ENCODE results near the gene MTRFR.

MTRFR gene

DNA sequence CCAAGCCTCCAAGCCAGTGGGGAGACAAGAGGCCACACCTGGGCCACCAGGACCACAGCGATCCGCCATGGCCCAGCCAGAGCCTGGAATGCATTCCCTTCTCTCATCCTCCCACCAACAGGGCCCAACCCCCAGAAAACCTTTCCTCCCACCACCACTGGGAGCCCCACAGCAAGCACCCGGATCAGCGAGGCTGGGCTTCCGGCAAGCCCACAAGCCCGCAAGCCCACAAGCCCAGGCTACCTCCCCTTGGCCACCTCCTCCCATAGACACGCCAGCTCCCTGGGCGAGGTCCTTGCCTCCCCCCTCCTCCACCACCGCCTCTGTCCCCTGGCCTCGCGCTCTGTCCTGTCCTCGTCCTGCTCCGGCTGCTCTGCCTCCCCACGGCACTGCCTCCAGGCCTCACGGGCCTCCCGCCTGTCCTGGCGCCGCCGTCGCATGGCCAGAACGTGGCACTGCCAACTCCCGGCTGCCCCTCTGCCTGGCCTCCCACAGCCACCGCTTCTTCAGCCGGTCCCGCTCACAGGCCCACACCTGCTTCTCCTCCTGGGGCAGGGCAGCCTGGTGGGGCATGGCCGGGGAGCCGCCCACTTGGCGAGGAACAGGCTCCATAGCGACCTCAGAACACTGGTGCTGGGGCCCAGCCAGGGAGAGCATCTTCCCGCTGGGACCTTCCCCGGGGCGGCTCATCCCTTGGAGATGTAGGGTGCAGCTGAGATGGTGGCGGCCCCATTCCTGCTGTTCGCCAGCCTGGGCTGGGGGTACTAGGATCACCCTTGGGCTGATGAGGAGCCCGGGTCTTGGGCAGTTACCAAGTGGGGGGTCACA, 32.8 kb downstream of the MTRFR start:
- Histone ChIP-seq H3K36me3 (ENCODE audit: control insufficient read depth, insufficient read depth, low read length, severe bottlenecking) (peaks cover 35% of the 10 kb centered on the region), H3K4me3 (ENCODE audit: low read length) (no peak overlapping the region), H3K9me3 (ENCODE audit: control insufficient read depth, low read length) (no peaks in the 10 kb centered on the region), H3K4me1 (ENCODE audit: control insufficient read depth, insufficient read depth, low read length) (peaks cover 11% of the 10 kb centered on the region), H3K27me3 (replicated peaks; ENCODE audit: control insufficient read depth, insufficient read depth, low read length) (no peaks in the 10 kb centered on the region), H3K9ac (ENCODE audit: low read length) (no peak overlapping the region)
- no peak for DNase-seq (ENCODE audit: low read depth)

DNA sequence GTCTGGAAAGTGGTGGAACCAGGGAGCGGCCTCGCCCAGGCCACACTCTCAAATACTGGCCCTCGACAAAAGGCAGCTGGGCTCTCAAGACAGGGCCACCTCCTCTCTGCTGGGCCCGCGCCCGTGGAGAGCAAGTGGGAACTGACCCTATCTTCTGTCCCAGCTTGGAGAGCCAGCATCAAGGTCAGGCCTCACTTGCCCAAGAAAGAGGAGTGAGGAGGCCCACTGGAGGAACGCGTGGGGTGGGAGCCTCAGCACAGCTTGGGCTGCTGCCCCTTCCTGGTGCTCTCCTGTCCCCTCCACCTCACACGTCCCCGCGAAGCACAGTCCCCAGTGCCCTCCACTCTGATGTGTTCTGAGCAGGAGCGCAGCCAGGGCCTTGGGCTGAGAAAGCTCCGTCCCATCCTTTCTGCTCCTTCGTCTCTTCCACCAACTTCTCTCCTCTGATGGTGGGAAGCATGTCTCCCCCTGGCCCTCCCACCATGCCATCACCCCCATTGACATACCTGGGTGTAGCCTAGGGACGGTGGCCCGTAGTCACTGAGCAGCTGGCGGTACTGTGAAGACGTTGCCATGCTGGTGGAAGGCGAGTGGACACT, 33.5 kb downstream of the MTRFR start:
- H3K27me3 ChIP-seq (replicated peaks; ENCODE audit: control insufficient read depth, insufficient read depth, low read length): no peaks in the 10 kb centered on the region
- no peaks in the 10 kb centered on the region for H3K9me3 ChIP-seq (ENCODE audit: control insufficient read depth, low read length)
- H3K4me3 ChIP-seq (ENCODE audit: low read length): no peak overlapping the region
- peaks cover 11% of the 10 kb centered on the region for H3K4me1 ChIP-seq (ENCODE audit: control insufficient read depth, insufficient read depth, low read length)
- H3K36me3 ChIP-seq (ENCODE audit: control insufficient read depth, insufficient read depth, low read length, severe bottlenecking): peaks cover 28% of the 10 kb centered on the region
- no peak overlapping the region for H3K9ac ChIP-seq (ENCODE audit: low read length)
- no peak for DNase-seq (ENCODE audit: low read depth)

GRCh38 chr12:123267335-123267920, 34.2 kb downstream of the MTRFR start:
- peak; percentile 13 for DNase-seq (ENCODE audit: low read depth)
- H3K9ac ChIP-seq (ENCODE audit: low read length): no peak overlapping the region
- H3K9me3 ChIP-seq (ENCODE audit: control insufficient read depth, low read length): no peaks in the 10 kb centered on the region
- H3K4me1 ChIP-seq (ENCODE audit: control insufficient read depth, insufficient read depth, low read length): peaks cover 15% of the 10 kb centered on the region
- no peak overlapping the region for H3K4me3 ChIP-seq (ENCODE audit: low read length)
- H3K36me3 ChIP-seq (ENCODE audit: control insufficient read depth, insufficient read depth, low read length, severe bottlenecking): peaks cover 22% of the 10 kb centered on the region
- no peaks in the 10 kb centered on the region for H3K27me3 ChIP-seq (replicated peaks; ENCODE audit: control insufficient read depth, insufficient read depth, low read length)

DNA sequence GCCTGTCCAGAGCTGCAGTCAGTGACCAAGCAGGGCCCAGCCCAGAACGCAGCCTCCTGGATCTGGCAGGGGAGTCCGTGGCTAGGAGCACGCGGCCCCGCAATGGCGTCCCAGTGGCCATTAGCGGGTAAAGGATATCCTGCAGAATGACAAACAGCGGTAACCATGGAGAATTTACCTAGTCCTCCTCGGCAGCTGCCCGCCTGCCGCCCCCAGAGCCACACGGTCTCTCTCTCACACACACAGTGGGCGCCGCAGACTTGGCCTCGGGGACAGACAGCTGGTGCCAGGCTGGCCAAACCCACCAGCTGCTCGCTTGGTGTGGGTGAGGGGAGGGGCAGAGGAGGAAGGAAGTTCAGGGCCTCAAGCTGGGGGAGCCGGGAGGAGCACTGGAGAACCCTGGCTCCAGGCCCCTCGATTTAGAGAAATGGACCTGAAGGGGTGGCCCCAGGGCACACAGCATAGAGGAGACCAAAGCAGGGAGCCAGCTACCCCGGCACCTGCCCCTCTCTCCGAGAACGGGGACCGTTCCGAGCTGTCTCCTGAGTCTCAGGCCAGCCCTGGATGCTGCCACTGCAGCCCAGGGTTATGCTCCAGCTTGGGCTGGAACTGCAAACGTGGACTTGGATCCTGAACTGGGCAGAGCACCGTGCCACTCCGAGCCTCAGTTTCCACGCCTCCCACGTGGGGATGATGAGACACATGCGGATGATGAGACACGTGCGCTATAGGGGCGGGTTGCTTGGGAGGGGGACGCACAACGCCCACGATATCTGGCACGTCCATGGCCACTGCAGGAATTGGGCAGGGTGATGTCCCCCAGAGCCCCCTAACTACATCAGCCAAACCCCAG, 35.0 kb downstream of the MTRFR start:
- DNase-seq (ENCODE audit: low read depth): peak; percentile 34

DNA sequence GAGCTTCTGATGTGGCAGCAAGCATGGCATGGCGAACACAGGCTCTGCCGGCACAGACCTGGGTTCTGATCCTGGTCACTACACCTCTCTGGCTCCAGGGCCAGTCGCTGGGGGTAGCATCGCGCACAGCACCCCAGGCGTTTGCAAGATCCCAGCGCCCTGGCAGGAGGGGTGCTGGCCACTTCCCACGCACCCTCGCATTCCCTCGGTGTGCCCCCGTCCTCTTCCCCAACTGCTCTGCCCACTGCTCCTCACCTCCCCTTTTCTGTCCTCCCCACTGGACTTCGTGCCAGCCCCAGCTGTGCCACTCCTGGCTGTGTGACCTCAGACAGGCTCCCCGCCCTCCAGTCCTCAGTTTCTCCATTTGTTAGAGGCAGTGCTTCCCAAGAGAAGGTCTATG, 35.6 kb downstream of the MTRFR start:
- H3K4me1 ChIP-seq (ENCODE audit: control insufficient read depth, insufficient read depth, low read length): peaks cover 15% of the 10 kb centered on the region
- peak overlapping the region; percentile 61 for H3K4me3 ChIP-seq (ENCODE audit: low read length)
- peak overlapping the region; percentile 50 for H3K9ac ChIP-seq (ENCODE audit: low read length)
- peaks cover 11% of the 10 kb centered on the region for H3K36me3 ChIP-seq (ENCODE audit: control insufficient read depth, insufficient read depth, low read length, severe bottlenecking)
- no peaks in the 10 kb centered on the region for H3K27me3 ChIP-seq (replicated peaks; ENCODE audit: control insufficient read depth, insufficient read depth, low read length)
- H3K9me3 ChIP-seq (ENCODE audit: control insufficient read depth, low read length): no peaks in the 10 kb centered on the region
- DNase-seq (ENCODE audit: low read depth): no peak

More for the DNA sequence above, 35.0 kb downstream of the MTRFR start:
- H3K4me3 ChIP-seq (ENCODE audit: low read length): no peak overlapping the region
- peaks cover 17% of the 10 kb centered on the region for H3K36me3 ChIP-seq (ENCODE audit: control insufficient read depth, insufficient read depth, low read length, severe bottlenecking)
- H3K27me3 ChIP-seq (replicated peaks; ENCODE audit: control insufficient read depth, insufficient read depth, low read length): no peaks in the 10 kb centered on the region
- H3K9me3 ChIP-seq (ENCODE audit: control insufficient read depth, low read length): no peaks in the 10 kb centered on the region
- H3K4me1 ChIP-seq (ENCODE audit: control insufficient read depth, insufficient read depth, low read length): peaks cover 15% of the 10 kb centered on the region
- H3K9ac ChIP-seq (ENCODE audit: low read length): no peak overlapping the region

- H3K4me3 ChIP-seq (ENCODE audit: low read length): peak overlapping the region; percentile 83
- peak; percentile 84 for DNase-seq (ENCODE audit: low read depth)
- H3K27me3 ChIP-seq (replicated peaks; ENCODE audit: control insufficient read depth, insufficient read depth, low read length): no peaks in the 10 kb centered on the region
- H3K36me3 ChIP-seq (ENCODE audit: control insufficient read depth, insufficient read depth, low read length, severe bottlenecking): peaks cover 11% of the 10 kb centered on the region
- no peaks in the 10 kb centered on the region for H3K9me3 ChIP-seq (ENCODE audit: control insufficient read depth, low read length)
- peaks cover 15% of the 10 kb centered on the region for H3K4me1 ChIP-seq (ENCODE audit: control insufficient read depth, insufficient read depth, low read length)
- peak overlapping the region; percentile 89 for H3K9ac ChIP-seq (ENCODE audit: low read length)
Measured at GRCh38 chr12:123269395-123269892, 36.2 kb downstream of the MTRFR start.

DNA sequence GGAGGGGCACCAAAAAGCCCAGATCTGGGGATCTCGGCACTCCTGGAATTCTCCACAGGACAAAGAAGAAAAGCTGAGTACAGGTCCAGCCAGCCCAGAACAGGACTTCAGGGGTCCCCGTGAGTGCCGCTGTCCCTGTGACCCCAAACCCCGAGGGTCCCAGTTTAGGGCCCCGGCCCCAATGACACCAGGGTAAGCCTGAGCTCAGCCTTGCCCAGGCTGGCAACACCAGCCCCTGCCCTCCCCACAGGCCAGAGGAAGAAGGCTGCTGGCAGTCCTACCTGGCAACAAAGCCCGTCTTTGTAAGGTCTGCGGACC, 36.6 kb downstream of the MTRFR start:
- no peaks in the 10 kb centered on the region for H3K9me3 ChIP-seq (ENCODE audit: control insufficient read depth, low read length)
- peaks cover 11% of the 10 kb centered on the region for H3K36me3 ChIP-seq (ENCODE audit: control insufficient read depth, insufficient read depth, low read length, severe bottlenecking)
- no peaks in the 10 kb centered on the region for H3K27me3 ChIP-seq (replicated peaks; ENCODE audit: control insufficient read depth, insufficient read depth, low read length)
- no peak for DNase-seq (ENCODE audit: low read depth)
- peaks cover 15% of the 10 kb centered on the region for H3K4me1 ChIP-seq (ENCODE audit: control insufficient read depth, insufficient read depth, low read length)
- peak overlapping the region; percentile 83 for H3K4me3 ChIP-seq (ENCODE audit: low read length)
- peak overlapping the region; percentile 89 for H3K9ac ChIP-seq (ENCODE audit: low read length)

GRCh38 chr12:123270214-123271000, 37.2 kb downstream of the MTRFR start:
- H3K36me3 ChIP-seq (ENCODE audit: control insufficient read depth, insufficient read depth, low read length, severe bottlenecking): peaks cover 11% of the 10 kb centered on the region
- DNase-seq (ENCODE audit: low read depth): peak; percentile 53

GRCh38 chr12:123271001-123271668, 37.9 kb downstream of the MTRFR start:
- H3K9me3 ChIP-seq (ENCODE audit: control insufficient read depth, low read length): no peaks in the 10 kb centered on the region
- H3K36me3 ChIP-seq (ENCODE audit: control insufficient read depth, insufficient read depth, low read length, severe bottlenecking): peaks cover 8% of the 10 kb centered on the region
- peaks cover 15% of the 10 kb centered on the region for H3K4me1 ChIP-seq (ENCODE audit: control insufficient read depth, insufficient read depth, low read length)
- peak; percentile 93 for DNase-seq (ENCODE audit: low read depth)
- peak overlapping the region; percentile 89 for H3K9ac ChIP-seq (ENCODE audit: low read length)
- peak overlapping the region; percentile 83 for H3K4me3 ChIP-seq (ENCODE audit: low read length)
- H3K27me3 ChIP-seq (replicated peaks; ENCODE audit: control insufficient read depth, insufficient read depth, low read length): no peaks in the 10 kb centered on the region

More at GRCh38 chr12:123270214-123271000, 37.2 kb downstream of the MTRFR start:
- H3K9me3 ChIP-seq (ENCODE audit: control insufficient read depth, low read length): no peaks in the 10 kb centered on the region
- peak overlapping the region; percentile 89 for H3K9ac ChIP-seq (ENCODE audit: low read length)
- H3K4me1 ChIP-seq (ENCODE audit: control insufficient read depth, insufficient read depth, low read length): peaks cover 15% of the 10 kb centered on the region
- H3K27me3 ChIP-seq (replicated peaks; ENCODE audit: control insufficient read depth, insufficient read depth, low read length): no peaks in the 10 kb centered on the region
- H3K4me3 ChIP-seq (ENCODE audit: low read length): peak overlapping the region; percentile 83

DNA sequence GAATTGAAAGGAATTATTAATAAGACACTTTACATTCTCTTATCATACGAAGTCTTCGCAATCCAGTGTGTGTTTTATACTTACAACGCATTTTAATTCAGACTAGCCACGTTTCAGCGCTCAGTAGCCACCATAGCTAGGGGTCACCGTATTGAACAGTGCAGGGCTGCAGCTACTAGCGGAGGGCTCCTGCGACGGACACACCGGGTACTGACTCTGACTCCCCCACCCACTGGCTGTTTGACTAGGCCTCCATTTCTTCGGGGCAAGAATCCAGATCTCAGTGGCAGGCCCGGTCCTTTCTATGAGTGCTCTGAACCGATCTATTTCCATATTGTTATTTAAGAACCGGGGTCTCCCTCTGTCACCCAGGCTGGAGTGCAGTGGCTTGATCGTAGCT, 39.9 kb downstream of the MTRFR start:
- Histone ChIP-seq H3K9me3 (ENCODE audit: control insufficient read depth, low read length) (no peaks in the 10 kb centered on the region), H3K36me3 (ENCODE audit: control insufficient read depth, insufficient read depth, low read length, severe bottlenecking) (no peaks in the 10 kb centered on the region), H3K4me1 (ENCODE audit: control insufficient read depth, insufficient read depth, low read length) (peaks cover 15% of the 10 kb centered on the region), H3K9ac (ENCODE audit: low read length) (no peak overlapping the region), H3K27me3 (replicated peaks; ENCODE audit: control insufficient read depth, insufficient read depth, low read length) (no peaks in the 10 kb centered on the region), H3K4me3 (ENCODE audit: low read length) (no peak overlapping the region)
- DNase-seq (ENCODE audit: low read depth): no peak
